Retina (tissue), 1 donor: ENCODE measurements around the gene PKD2L2.
"Not testable (repeated sequence)": the region's sequence is repeated elsewhere in the genome, so short reads cannot be mapped to it uniquely, and the experiment has no call there.

Experiments used
- DNase-seq: peaks from one replicate; pipeline ENCODE4 v3.0.0-alpha.2; 2016

PKD2L2 gene

DNA sequence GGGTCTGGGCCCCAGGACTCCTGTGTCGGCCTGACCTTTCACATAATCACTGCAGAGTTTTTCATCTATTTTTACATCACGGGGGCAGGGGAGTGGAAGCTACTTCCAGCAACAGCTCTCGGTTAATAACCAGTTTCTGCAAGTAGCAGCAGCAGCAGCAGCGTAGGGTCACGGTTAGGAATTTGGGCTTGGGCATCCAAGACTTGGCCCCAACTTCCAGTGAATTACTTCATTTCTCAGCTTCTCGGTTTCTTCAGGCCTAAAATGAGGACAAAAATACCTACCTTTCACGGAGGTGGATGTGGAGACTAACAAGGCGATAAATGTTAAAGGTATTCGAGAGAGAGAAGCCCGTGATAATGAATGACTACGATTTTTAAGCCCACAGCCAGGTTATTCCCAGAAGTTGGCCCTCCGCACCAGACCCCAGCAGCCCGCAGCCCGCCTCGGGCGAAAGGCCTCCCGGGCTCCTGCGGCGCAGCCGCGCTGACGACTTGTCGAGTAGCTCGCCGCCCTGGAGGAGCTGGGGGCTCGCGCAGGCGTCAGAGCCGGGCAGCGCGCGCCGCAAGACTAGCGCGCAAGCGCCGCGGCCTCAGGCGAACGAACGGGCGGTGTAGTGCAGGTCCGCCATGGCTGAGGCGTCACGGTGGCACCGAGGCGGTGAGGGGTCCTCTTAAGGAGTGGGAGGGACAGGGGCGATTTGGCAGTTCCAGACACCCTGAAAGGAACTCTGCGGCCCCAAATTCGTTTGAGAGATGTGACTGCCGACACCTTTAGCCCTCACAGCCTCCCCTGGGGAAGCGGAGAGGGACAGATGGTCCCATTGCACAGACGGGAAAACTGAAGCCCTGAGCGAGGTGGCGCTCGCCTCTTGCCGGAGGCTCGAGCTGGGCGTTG lies at the start of gene PKD2L2:
Gene PKD2L2 (plus strand): TSS at position 595 of the 897 bp plus-strand sequence. CDS start 35 bp downstream, at position 630.
- peak; percentile 93 for DNase-seq

DNA sequence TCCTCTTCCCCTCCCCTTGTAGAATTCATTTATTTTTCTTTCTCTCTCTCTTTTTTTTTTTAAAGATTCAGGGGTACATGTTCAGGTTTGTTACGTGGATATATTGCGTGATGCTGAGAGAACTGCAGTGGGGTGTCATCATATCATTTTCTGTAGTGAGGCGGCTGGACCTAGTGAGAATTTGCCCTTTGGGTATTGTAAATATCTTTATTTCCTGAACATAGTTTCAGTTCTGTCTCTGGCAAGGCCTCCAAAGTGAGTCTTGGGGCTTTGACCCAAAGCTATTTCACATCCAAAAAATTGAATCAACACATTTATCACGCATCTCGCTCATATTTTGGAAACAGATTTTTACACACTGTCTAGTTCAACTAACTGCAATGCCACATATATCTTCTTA lies 47.0 kb upstream of the PKD2L2 start:
- no peak for DNase-seq

- DNase-seq: no peak
These were observed 45.5 kb upstream of the PKD2L2 start for GRCh38 chr5:137843676-137844299.

GRCh38 chr5:137845472-137845871 lies 43.8 kb upstream of the PKD2L2 start:
- no peak for DNase-seq

- no peak for DNase-seq
These were observed 41.6 kb upstream of the PKD2L2 start for GRCh38 chr5:137847687-137848086.

GRCh38 chr5:137853165-137853564 lies 36.1 kb upstream of the PKD2L2 start:
- DNase-seq: not testable (repeated sequence)

DNA sequence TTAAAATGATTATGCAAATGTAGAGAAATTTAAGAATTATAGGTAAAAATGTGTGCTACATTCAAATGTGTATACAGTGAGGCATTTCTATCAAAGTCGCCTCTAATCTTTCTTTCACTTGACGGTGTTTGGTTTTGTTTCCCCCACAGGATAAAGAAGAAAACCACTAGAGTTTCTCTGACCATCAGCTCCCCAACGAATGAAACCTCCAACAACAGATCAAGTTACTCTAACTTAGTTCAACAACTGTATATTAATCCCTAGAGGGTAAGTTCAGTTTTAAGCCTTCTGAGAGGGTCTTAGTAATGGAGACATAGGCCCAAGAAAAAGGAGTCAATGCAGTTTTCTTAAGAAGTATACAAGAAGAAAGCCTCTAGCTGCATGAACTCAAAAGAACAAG lies 33.1 kb upstream of the PKD2L2 start:
- no peak for DNase-seq

DNA sequence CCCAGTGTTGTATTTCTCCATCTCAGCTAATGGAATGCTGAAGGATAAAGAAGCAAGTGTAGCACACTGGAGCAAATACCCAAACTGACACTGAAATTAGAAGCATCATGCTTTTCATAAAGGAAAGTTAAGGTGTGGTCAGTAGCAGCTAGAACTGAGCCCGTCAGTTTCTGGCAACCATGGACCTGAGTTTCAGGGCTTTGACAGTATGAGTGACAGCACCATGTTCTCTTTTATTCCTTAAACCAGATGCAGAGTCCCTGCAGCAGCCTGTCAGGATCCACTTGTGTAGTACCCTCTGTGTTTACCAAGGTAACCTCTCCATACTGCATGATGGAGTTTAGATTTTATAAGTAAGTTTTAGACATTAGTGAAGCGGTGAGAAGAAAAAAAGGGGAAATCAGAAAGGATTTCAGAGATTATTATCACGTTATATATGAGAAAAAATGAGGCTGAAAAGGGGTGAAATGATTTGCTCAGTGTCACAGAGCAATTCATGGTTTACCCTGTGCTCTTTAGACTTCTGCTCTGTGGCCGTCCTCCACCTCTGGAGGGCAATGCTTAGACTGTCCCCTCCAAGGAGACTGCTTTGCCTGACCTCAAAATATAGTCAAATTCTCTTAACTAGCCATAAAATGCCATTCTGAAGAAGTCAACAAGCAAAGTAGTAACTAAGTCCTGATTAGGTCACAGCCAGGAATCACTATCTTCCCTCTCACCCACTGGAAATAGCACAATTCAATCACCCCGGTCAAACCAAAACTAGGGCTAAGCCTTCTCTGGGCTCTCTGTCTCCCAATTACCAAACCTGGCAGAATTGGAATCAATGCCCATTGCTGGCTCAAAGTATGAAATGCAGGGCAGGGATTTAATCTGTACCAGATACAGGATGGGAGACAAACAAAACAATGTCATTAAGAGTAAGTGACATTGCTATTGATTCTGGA lies 32.1 kb upstream of the PKD2L2 start:
- no peak for DNase-seq

GRCh38 chr5:137858223-137858916 lies 30.9 kb upstream of the PKD2L2 start:
- no peak for DNase-seq

GRCh38 chr5:137858954-137859353 lies 30.3 kb upstream of the PKD2L2 start:
- DNase-seq: no peak

DNA sequence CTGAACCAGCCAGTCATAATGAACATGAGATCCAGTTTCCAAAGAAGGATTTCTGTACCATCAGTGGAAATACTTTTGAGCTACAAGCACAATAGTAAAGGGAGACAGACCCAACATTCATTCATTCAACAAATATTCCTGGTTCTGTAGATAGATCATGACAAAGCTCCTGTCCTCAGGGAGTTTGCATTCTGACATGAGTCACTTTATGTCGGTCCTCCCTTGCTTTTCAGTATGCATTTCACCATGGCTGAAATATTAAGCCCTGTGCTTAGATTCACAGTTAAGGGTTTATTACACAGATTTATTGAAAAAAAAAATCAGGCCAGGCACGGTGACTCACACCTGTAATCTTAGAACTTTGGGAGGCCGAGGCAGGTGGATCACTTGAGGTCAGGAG lies 27.0 kb upstream of the PKD2L2 start:
- no peak for DNase-seq

- DNase-seq: not testable (repeated sequence)
These were observed 25.6 kb upstream of the PKD2L2 start for GRCh38 chr5:137863653-137864052.

GRCh38 chr5:137866541-137867388 lies 22.5 kb upstream of the PKD2L2 start:
- DNase-seq: no peak

DNA sequence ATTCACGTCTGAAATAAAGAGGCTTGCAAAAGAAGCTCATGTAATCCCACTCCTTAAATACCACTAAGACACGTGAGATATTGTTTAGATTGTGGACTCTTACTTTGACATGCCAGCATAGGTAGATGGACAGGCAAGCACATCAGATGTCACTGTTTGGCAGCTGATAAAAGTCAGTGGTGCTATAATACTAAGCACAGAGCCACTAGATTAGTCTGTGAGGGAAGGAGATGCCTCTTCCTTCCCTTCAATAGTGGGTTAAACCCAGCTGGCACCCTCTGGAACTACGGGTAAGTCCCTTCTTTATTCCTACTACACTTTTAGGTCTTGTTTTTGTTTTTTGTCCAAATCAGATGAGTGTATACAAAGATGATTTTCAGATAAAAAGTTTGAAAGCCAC lies 21.6 kb upstream of the PKD2L2 start, which contains the start of gene MYOT:
Gene MYOT (plus strand): TSS at position 197 of the 400 bp plus-strand sequence. CDS start 2,792 bp downstream, outside the sequence.
- no peak for DNase-seq

DNA sequence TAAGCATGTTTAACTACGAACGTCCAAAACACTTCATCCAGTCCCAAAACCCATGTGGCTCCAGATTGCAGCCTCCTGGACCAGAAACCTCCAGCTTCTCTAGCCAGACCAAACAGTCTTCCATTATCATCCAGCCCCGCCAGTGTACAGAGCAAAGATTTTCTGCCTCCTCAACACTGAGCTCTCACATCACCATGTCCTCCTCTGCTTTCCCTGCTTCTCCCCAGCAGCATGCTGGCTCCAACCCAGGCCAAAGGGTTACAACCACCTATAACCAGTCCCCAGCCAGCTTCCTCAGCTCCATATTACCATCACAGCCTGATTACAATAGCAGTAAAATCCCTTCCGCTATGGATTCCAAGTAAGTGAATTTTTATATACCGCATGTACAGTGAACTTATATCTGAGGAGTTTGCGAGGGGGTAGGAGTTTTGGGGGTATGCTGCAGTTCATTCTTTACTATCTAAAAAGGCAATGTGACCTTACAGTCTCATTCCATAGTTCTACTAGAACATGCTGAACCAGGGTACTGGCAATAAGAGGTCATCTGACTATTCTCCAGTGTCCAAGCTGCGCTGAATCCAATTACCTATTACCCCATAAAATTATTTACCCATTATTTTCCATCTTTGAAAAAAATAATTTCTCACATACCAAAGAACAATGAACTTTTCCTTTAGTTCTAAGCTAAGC lies 18.5 kb upstream of the PKD2L2 start:
- DNase-seq: no peak

DNA sequence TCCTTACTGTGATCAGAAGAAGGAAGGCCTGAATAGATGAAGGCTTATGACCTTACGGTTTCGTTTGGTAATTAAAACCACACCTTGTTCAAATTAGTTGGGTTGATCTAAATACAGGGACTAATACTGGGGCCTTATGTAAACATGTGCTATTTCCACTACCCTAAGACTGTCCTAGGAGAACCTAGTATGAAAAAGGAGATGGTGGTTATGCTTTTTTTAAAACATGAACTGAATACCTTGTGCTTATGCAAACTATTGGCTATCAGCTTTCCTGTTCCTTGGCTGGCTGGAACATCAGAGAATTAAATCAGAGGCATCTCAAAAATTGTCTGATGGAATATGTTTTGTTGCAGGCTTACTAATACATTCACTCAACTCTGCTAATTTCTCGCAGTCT lies 17.7 kb upstream of the PKD2L2 start:
- DNase-seq: no peak

GRCh38 chr5:137872466-137872865 lies 16.8 kb upstream of the PKD2L2 start:
- no peak for DNase-seq

GRCh38 chr5:137876101-137876500 lies 13.2 kb upstream of the PKD2L2 start:
- DNase-seq: no peak

GRCh38 chr5:137880313-137880712 lies 8.9 kb upstream of the PKD2L2 start:
- DNase-seq: no peak

DNA sequence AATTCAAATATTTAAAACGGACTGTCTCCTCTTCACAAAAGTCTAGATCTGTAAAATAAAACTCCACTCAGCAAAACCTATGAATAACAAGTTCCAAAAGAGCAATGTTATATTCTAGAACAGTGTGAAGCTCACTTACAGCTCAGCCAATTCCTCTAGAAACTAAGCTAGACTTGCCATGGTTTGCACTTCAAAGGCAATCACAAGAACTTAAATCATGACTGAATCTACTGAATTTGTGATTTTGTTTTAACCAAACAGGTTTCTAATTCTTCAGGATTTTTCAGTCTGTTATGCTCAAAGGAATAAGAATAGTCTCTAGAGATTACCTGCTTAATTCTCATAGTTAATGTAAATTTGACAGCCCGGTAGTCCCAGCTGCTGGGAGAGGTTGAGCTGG lies 1.4 kb upstream of the PKD2L2 start:
- DNase-seq: no peak

- DNase-seq: no peak
These were observed 793 bp upstream of the PKD2L2 start for GRCh38 chr5:137888466-137888862.
